Endothelial cell of umbilical vein (primary cell): Measurements from ENCODE around the gene PDSS2. TPM values are rescaled to one million over a fixed set of nuclear protein-coding genes. Genes with fewer than 3 reads are reported as not detected.

ENCODE experiments used
- BruUV-seq: library from RNA; stranded (reverse); fragments of 400-500 nt; replicated peaks from 2 replicates; lab custom pipeline; 2021; lab: Mats Ljungman, UMichigan
- CTCF ChIA-PET: fragments of 300-600, 350-600 bp; sonication (Branson Sonifier 250); formaldehyde crosslinking; loops from one replicate; lab custom pipeline; 2021; ENCODE audit warnings: antibody characterized with exemption, inconsistent platforms; lab: Charles Lee
- POLR2A ChIA-PET: fragments of 300-600, 350-600 bp; sonication (Branson Sonifier 250); formaldehyde crosslinking; loops from one replicate; lab custom pipeline; 2021; ENCODE audit warnings: antibody characterized with exemption, inconsistent platforms; lab: Charles Lee
- DNase-seq: peaks from one replicate; pipeline ENCODE4 v3.0.0-alpha.2; 2011; ENCODE audit warnings: low read depth, low spot score
- FAIRE-seq: peaks from 2 replicates; lab custom pipeline; 2011; peaks lifted over from hg19 to GRCh38; lab: Jason Lieb, UNC
- H2AFZ ChIP-seq: 2 replicates; pipeline ENCODE4 v1.6.0; 2012; ENCODE audit warnings: low read depth, low read length, control low read depth, inconsistent platforms
- H3K27ac ChIP-seq: 2 replicates; pipeline ENCODE4 v1.5.1; 2011; ENCODE audit warnings: low read depth, mild to moderate bottlenecking, control low read depth, low read length, moderate library complexity; ENCODE audit not compliant: insufficient read depth
- H3K27me3 ChIP-seq, 2 experiments: 2 replicates each; pipeline versions ENCODE4 v1.6.0 to v1.6.1; 2011; ENCODE audit warnings: low read length in 2 of 2, mixed read lengths in 1 of 2; ENCODE audit not compliant: control insufficient read depth in 2 of 2, insufficient read depth in 2 of 2
- H3K36me3 ChIP-seq, 2 experiments: 2 replicates in 1 of 2; 3 replicates in 1 of 2; pipeline ENCODE4 v1.5.1; 2011; ENCODE audit warnings: low read length in 2 of 2, mild to moderate bottlenecking in 1 of 2, moderate library complexity in 1 of 2; ENCODE audit not compliant: control insufficient read depth in 2 of 2, insufficient read depth in 2 of 2; ENCODE audit errors: extremely low read depth in 1 of 2
- H3K4me1 ChIP-seq: 3 replicates; pipeline ENCODE4 v1.5.1; 2011; ENCODE audit warnings: mild to moderate bottlenecking, low read length; ENCODE audit not compliant: control insufficient read depth, insufficient read depth; ENCODE audit errors: extremely low read depth
- H3K4me2 ChIP-seq: 2 replicates; pipeline ENCODE4 v1.6.1; 2011; ENCODE audit warnings: low read length, control low read depth, mixed read lengths; ENCODE audit not compliant: insufficient read depth
- H3K4me3 ChIP-seq, 3 experiments: fragments of 200-600 bp in 1 of 3; sonication (generic), shearing (Covaris generic) in 1 of 3; replicated peaks in 1 of 3; 2 replicates each; pipeline ENCODE4 v1.5.1; 2011 to 2016; ENCODE audit warnings: control low read depth in 3 of 3, low read length in 3 of 3, mild to moderate bottlenecking in 2 of 3, inconsistent platforms in 1 of 3, low read depth in 1 of 3, moderate library complexity in 1 of 3; ENCODE audit not compliant: insufficient read depth in 1 of 3
- H3K79me2 ChIP-seq: 2 replicates; pipeline ENCODE4 v1.6.0; 2012; ENCODE audit warnings: low read length, inconsistent platforms; ENCODE audit not compliant: control insufficient read depth, insufficient read depth
- H3K9ac ChIP-seq: replicated peaks from 2 replicates; pipeline ENCODE3; 2011; ENCODE audit warnings: low read length, control low read depth; ENCODE audit not compliant: insufficient read depth; ENCODE audit errors: extremely low read depth
- H3K9me1 ChIP-seq: replicated peaks from 3 replicates; pipeline ENCODE4 v1.6.0; 2011; ENCODE audit warnings: mild to moderate bottlenecking, low read length; ENCODE audit not compliant: control insufficient read depth, insufficient read depth; ENCODE audit errors: extremely low read depth
- H3K9me3 ChIP-seq: replicated peaks from 2 replicates; pipeline ENCODE4 v1.5.1; 2012; ENCODE audit warnings: low read length, inconsistent platforms; ENCODE audit not compliant: control insufficient read depth, insufficient read depth
- H4K20me1 ChIP-seq: replicated peaks from 2 replicates; pipeline ENCODE3; 2011; ENCODE audit warnings: mild to moderate bottlenecking, low read length; ENCODE audit not compliant: control insufficient read depth, insufficient read depth; ENCODE audit errors: extremely low read depth
- CTCF ChIP-seq, 2 donors: IDR thresholded peaks; 1 replicate in 1 of 2; 2 replicates in 1 of 2; pipeline ENCODE4 v1.5.1; 2011; ENCODE audit warnings: low read length in 2 of 2, mild to moderate bottlenecking in 2 of 2, moderate library complexity in 2 of 2, control low read depth in 1 of 2, inconsistent platforms in 1 of 2, low read depth in 1 of 2; ENCODE audit not compliant: insufficient read depth in 1 of 2; ENCODE audit errors: extremely low read depth in 1 of 2
- EZH2 ChIP-seq: IDR thresholded peaks from 2 replicates; pipeline ENCODE4 v1.6.1; 2012; ENCODE audit warnings: borderline replicate concordance, low read depth, mild to moderate bottlenecking, moderate library complexity, low read length, inconsistent platforms; ENCODE audit not compliant: severe bottlenecking
- FOS ChIP-seq: IDR thresholded peaks from 2 replicates; pipeline ENCODE4 v1.6.1; 2011; ENCODE audit warnings: mild to moderate bottlenecking, low read length, moderate library complexity, borderline replicate concordance; ENCODE audit not compliant: insufficient read depth
- GATA2 ChIP-seq: IDR thresholded peaks from 2 replicates; pipeline ENCODE4 v1.7.0; 2011; ENCODE audit warnings: low read depth, mild to moderate bottlenecking, moderate library complexity, mixed read lengths, low read length; ENCODE audit not compliant: insufficient read length, insufficient read depth
- JUN ChIP-seq: IDR thresholded peaks from 2 replicates; pipeline ENCODE4 v1.6.1; 2011; ENCODE audit warnings: borderline replicate concordance, low read depth; ENCODE audit not compliant: insufficient read length, insufficient read depth
- MAX ChIP-seq: IDR thresholded peaks from 2 replicates; pipeline ENCODE4 v1.6.1; 2011; ENCODE audit not compliant: insufficient read depth, insufficient read length
- MYC ChIP-seq: IDR thresholded peaks from one replicate; pipeline ENCODE4 v1.6.1; 2011; ENCODE audit warnings: mild to moderate bottlenecking, low read depth, low read length
- POLR2A ChIP-seq: IDR thresholded peaks from 2 replicates; pipeline ENCODE4 v1.6.1; 2012; ENCODE audit warnings: low read depth, mild to moderate bottlenecking, control low read depth, low read length
- POLR2AphosphoS5 ChIP-seq: IDR thresholded peaks from 2 replicates; pipeline ENCODE4 v1.6.1; 2012; ENCODE audit warnings: low read depth, mild to moderate bottlenecking, control low read depth, low read length, moderate library complexity; ENCODE audit not compliant: insufficient read depth
- dilution Hi-C: fragments of 300-500 bp; cut with MboI; formaldehyde crosslinking; loops from one replicate; pipeline ENCODE4 v1.15.0; 2019; ENCODE audit warnings: low sequenced_read_pairs; ENCODE audit not compliant: extremely low pct_ligation_motif_present
- intact Hi-C: fragments of 100-400 bp; cut with micrococcal nuclease; formaldehyde crosslinking; loops from one replicate; pipeline ENCODE4 v1.10.0; 2022
- polyA plus RNA-seq, 4 experiments: library from polyadenylated mRNA; depleted of rRNA in 3 of 4; stranded (reverse) in 3 of 4; unstranded in 1 of 4; fragments of >200 nt; gene quantifications; 2 replicates each; pipeline versions ENCODE4 v1.2.1 to v1.2.3, GENCODE V29; 2011 to 2012; ENCODE audit warnings: missing spikeins in 1 of 4
- total RNA-seq: library from RNA; stranded (reverse); gene quantifications from 2 replicates; pipeline ENCODE4 v1.2.3, GENCODE V29; 2021

The PDSS2 gene
- total and polyA plus RNA-seq, 2 donors (not counting 3 experiments of a cell fraction or from before 2014, with no cell fraction given) = 7.6 to 9.3 TPM

GRCh38 chr6:107230024-107230423, 229.3 kb downstream of the PDSS2 start:
- FAIRE-seq (no peak), DNase-seq (no peak)
- Histone ChIP-seq H3K27ac (no peak overlapping the region), H3K27me3 (no peaks in the 10 kb centered on the region), H3K4me3 (no peak overlapping the region), H3K9ac (no peak overlapping the region), H3K79me2 (no peaks in the 10 kb centered on the region), H3K9me3 (no peaks in the 10 kb centered on the region), H2AFZ (no peak overlapping the region), H3K36me3 (no peaks in the 10 kb centered on the region), H3K4me2 (no peak overlapping the region), H3K4me1 (no peaks in the 10 kb centered on the region), H4K20me1 (no peaks in the 10 kb centered on the region), H3K9me1 (no peaks in the 10 kb centered on the region)
- CTCF ChIA-PET = no interaction called here
- dilution Hi-C loops (no loop called here), intact Hi-C loops (no loop called here)
- BruUV-seq = no TSS peak
- POLR2A ChIA-PET = no interaction called here
- TF ChIP-seq FOS (no peak), MYC (no peak), MAX (no peak), JUN (no peak), EZH2 (no peak), POLR2AphosphoS5 (no peak), CTCF (IDR thresholded peaks at IDR 0.05; ENCODE audit: extremely low read depth in 1 of 2, insufficient read depth in 1 of 2, low read depth in 1 of 2, low read length in 2 of 2) (no peak), POLR2A (no peak), GATA2 (no peak)
